GM12875 (cell line): ENCODE measurements around the gene SCAF1.

Experiments used
- H3K4me3 ChIP-seq: one replicate; pipeline ENCODE4 v1.5.1; 2011; ENCODE audit warnings: low read depth, low read length, control low read depth
- TF ChIP-seq, protein P1 (sequence below): IDR thresholded peaks from 2 replicates; pipeline ENCODE4 v1.5.1; 2011; ENCODE audit warnings: low read depth, mild to moderate bottlenecking, control low read depth, inconsistent platforms, low read length, moderate library complexity, borderline replicate concordance; ENCODE audit not compliant: insufficient read depth

The SCAF1 gene

DNA sequence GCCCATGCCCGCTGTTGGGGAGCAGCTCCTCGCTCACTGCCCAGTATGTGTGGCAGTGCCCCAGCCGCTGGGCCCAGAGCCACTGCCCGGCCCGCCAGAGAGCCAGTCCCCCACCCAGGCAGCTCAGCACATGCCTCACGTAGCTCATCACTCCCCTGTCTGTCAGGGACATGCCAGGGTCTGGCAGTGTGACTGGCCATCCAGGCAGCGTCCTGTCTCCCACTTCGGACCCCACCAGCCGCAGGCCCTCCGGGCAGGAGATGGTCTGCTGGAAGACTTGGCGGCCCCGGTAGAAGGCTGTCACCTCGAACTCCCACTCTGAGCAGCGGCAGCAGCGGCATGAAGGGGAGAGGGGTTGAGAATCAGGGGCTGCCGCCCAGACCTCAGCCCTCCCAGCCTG lies 20.0 kb downstream of the SCAF1 start:
- no peak overlapping the region for H3K4me3 ChIP-seq
- TF ChIP-seq, protein P1, sequence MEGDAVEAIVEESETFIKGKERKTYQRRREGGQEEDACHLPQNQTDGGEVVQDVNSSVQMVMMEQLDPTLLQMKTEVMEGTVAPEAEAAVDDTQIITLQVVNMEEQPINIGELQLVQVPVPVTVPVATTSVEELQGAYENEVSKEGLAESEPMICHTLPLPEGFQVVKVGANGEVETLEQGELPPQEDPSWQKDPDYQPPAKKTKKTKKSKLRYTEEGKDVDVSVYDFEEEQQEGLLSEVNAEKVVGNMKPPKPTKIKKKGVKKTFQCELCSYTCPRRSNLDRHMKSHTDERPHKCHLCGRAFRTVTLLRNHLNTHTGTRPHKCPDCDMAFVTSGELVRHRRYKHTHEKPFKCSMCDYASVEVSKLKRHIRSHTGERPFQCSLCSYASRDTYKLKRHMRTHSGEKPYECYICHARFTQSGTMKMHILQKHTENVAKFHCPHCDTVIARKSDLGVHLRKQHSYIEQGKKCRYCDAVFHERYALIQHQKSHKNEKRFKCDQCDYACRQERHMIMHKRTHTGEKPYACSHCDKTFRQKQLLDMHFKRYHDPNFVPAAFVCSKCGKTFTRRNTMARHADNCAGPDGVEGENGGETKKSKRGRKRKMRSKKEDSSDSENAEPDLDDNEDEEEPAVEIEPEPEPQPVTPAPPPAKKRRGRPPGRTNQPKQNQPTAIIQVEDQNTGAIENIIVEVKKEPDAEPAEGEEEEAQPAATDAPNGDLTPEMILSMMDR: no peak

DNA sequence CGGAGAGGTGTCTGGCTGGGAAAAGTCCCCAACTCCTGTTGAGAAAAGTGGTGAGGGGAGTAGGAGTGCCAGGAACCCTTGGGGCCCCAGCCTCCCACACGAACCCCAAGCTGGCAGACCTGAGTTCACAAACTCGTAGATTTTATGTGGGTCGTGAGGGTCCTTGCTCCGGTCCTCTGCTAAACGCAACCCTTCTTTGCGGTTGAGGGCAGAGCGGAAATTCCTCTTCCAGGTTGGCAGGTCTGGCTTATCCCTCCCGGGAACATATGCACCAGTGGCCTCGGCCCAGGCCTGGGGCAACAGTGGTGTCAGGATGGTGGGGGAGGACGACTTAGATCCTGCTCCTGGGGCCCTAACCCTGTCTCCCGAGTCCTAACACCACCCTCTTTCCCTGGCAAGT lies 21.2 kb downstream of the SCAF1 start:
- no peak overlapping the region for H3K4me3 ChIP-seq
- TF ChIP-seq, protein P1: no peak

DNA sequence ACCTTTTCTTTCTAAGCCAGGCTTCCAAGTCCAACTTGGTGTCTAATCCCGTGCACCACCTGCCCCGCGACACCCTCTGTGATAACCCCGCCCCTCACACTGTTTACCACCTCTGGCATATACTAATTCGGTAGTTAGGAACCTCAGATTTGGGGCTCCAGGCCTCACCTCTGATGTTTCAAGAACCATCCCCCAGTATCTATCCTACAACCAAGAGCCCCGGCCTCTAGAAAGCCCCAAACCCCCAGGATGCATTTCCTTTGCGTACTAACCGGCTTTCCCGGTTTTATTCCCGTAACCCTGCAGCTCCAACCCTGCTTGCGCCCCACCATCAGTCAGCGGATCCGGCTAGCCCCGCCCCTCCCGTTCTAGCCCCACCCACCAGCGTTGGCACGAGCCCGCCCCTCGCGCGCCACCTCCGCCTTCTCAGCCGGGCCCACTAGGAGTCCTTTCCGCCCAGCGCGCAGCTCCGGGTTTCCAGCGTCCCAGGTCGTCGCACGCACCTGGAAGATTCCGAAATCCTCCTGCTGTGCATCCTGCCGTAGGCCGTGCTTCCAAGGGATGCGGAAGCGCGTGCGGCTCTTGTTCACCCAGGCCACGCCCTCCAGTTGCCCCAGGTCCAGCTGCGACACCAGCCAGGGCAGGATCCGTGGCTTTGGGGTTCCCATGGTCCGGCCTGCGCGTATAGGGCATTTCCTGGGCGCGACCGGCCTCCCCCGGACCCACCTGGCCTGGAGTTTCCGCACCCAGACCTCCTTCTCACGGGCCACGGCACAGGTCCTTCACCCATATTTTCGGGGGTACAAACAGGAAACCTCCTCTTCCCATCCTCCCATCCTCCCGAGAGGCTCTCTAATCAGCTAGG lies 22.4 kb downstream of the SCAF1 start:
- TF ChIP-seq, protein P1: no peak
- H3K4me3 ChIP-seq: peak overlapping the region; percentile 75

DNA sequence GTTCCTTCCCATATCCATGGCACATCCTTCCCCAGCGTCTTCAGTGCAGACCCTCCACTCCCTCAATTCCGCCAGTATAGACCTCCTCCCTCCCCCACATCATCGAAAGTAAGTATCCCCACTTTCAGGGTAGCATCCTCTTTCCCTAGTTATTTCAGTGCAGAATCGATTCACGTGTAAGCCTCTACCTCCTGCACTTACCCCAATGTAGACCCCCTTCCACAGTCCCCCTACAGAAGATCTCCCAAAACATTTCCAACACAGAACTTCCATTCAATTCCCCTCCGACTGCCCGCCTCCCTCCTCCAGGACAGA lies 23.0 kb downstream of the SCAF1 start:
- TF ChIP-seq, protein P1: no peak

GRCh38 chr19:49665351-49666119 lies 23.5 kb downstream of the SCAF1 start, which contains the start of the genes BCL2L12 and IRF3:
TSS of gene BCL2L12 (plus strand) at chr19:49665933. CDS start at chr19:49666693, 760 bp downstream.
TSS of gene IRF3 (minus strand) at chr19:49665857. CDS start at chr19:49664838, 1,019 bp downstream.
- TF ChIP-seq, protein P1: no peak
- H3K4me3 ChIP-seq: peak within 1 kb of the TSS; percentile 75

More for the DNA sequence above, 23.0 kb downstream of the SCAF1 start:
- peak overlapping the region; percentile 75 for H3K4me3 ChIP-seq

GRCh38 chr19:49666120-49666444 lies 24.1 kb downstream of the SCAF1 start:
- TF ChIP-seq, protein P1: no peak
- peak overlapping the region; percentile 75 for H3K4me3 ChIP-seq

GRCh38 chr19:49667473-49667872 lies 25.5 kb downstream of the SCAF1 start:
- TF ChIP-seq, protein P1: no peak
- H3K4me3 ChIP-seq: no peak overlapping the region
